Chondrocyte (in vitro differentiated cells): ENCODE data around the gene ALPI. TPM values are rescaled to one million over a fixed set of nuclear protein-coding genes. Genes with fewer than 3 reads are reported as not detected.

Experiments
- DNase-seq: peaks from one replicate; pipeline ENCODE4 v3.0.0; 2021; ENCODE audit warnings: mixed read lengths, low spot score
- H3K27ac Mint-ChIP-seq: one replicate; pipeline ENCODE4 v1.8.0; 2021; ENCODE audit warnings: mild to moderate bottlenecking, moderate library complexity, mixed read lengths; ENCODE audit not compliant: unreplicated experiment
- H3K27me3 Mint-ChIP-seq: 2 replicates; pipeline ENCODE4 v1.8.0; 2021; ENCODE audit warnings: low read depth, mixed read lengths
- H3K36me3 Mint-ChIP-seq: 2 replicates; pipeline ENCODE4 v1.8.0; 2021; ENCODE audit warnings: low read depth, mixed read lengths
- H3K4me1 Mint-ChIP-seq: 2 replicates; pipeline ENCODE4 v1.8.0; 2021; ENCODE audit warnings: low read depth, mild to moderate bottlenecking, mixed read lengths
- H3K4me3 Mint-ChIP-seq: one replicate; pipeline ENCODE4 v1.8.0; 2021; ENCODE audit warnings: mild to moderate bottlenecking, moderate library complexity, mixed read lengths; ENCODE audit not compliant: unreplicated experiment
- H3K9me3 Mint-ChIP-seq: 2 replicates; pipeline ENCODE4 v1.8.0; 2021; ENCODE audit warnings: low read depth, mixed read lengths
- total RNA-seq: library from RNA; stranded (reverse); gene quantifications from 3 replicates; pipeline ENCODE4 v1.2.1, GENCODE V29; 2021
- TF ChIP-seq, protein P1 (sequence below): fragments of 200-600 bp; sonication (generic); IDR thresholded peaks from 2 replicates; pipeline ENCODE4 v1.5.0; 2021; ENCODE audit warnings: antibody characterized with exemption, mild to moderate bottlenecking, moderate library complexity

The ALPI gene
- total RNA-seq, 1 donor from 2014 or later = not detected

DNA sequence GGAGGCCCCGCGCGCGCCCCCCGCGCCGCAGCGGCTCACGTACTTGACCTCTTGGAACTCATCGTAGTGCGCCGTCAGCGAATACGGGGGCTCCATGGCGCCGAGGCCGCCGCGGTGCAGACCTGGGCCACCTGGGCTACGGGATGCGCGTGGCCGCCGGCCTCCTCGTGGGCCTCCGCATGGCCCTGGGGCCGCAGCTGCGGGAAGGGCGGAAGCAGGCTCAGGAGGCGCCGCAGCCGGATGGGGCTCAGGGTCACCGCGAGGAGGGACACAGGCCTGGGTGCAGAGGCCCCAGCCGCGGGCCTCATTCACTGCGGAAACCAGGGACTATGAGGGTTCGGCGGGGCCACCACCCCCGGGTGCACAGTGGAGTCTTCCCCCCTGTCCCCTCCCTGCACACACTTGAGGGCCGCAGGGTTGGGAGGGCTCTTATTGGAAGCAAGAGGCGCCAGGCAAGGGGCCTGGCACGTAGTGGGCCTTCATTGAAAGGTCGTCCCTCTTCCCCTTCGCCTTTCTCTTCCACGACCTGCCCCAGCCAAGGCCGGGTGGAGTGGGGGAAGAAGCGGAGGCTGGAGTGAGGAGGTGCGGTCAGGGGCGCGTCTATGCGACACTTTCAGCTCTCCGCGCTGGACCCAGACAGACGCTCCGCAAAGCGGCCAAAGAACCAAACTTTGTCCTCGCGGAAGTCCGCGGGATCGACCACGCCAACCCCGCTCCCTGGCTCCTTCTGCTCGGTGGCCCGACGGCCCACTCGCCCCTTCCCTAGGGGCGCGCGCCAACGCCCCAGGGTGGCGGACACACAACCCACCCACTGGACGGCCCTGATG, 30.8 kb downstream of the ALPI start:
- H3K9me3 Mint-ChIP-seq = no peaks in the 10 kb centered on the region
- peak overlapping the region; percentile 44 for H3K4me3 Mint-ChIP-seq
- no peak overlapping the region for H3K27ac Mint-ChIP-seq
- TF ChIP-seq, protein P1, sequence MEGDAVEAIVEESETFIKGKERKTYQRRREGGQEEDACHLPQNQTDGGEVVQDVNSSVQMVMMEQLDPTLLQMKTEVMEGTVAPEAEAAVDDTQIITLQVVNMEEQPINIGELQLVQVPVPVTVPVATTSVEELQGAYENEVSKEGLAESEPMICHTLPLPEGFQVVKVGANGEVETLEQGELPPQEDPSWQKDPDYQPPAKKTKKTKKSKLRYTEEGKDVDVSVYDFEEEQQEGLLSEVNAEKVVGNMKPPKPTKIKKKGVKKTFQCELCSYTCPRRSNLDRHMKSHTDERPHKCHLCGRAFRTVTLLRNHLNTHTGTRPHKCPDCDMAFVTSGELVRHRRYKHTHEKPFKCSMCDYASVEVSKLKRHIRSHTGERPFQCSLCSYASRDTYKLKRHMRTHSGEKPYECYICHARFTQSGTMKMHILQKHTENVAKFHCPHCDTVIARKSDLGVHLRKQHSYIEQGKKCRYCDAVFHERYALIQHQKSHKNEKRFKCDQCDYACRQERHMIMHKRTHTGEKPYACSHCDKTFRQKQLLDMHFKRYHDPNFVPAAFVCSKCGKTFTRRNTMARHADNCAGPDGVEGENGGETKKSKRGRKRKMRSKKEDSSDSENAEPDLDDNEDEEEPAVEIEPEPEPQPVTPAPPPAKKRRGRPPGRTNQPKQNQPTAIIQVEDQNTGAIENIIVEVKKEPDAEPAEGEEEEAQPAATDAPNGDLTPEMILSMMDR = no peak
- H3K36me3 Mint-ChIP-seq = no peaks in the 10 kb centered on the region
- peaks cover 45% of the 10 kb centered on the region for H3K27me3 Mint-ChIP-seq
- DNase-seq = peak; percentile 78
- H3K4me1 Mint-ChIP-seq = peaks cover 7% of the 10 kb centered on the region

DNA sequence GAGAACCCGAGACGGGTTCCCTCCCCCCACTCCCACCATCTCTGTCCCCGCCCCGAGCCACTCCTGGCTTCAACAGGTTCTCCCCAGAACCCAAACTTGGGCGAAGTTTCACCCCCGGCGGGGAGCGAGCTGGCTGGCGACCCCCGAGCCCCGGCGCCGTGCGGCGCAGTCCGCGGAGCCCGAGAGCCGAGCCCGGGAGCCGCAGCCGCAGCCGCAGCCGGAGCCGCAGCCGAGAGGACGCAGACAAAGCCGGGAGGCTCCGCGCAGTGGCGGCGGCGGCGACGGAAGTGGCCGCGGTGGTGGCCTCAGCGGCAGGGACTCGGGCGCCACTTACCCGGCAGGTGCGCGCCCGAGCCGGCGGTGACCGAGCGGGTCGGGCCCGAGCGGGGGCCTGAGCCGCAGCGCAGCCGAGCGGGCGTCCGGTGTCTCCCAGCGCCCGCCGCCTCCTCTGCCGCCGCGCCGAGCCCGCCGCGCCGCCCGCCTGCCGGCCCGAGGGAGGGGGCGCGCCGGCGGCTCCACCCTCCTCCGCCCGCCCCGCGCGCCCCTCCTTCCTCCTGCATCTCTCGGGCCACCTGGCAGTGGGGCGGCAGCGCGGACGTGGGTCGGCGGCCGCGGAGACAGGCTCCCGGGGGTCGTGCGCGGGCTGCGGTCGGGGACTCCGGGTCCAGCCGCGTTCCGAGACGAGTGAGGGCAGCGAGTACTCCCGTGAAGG, 31.6 kb downstream of the ALPI start, which contains the start of gene ECEL1:
Gene ECEL1 (minus strand): TSS at position 450 of the 712 bp plus-strand sequence. CDS start 1,181 bp downstream, outside the sequence.
- peak within 1 kb of the TSS; percentile 44 for H3K4me3 Mint-ChIP-seq
- H3K27me3 Mint-ChIP-seq = peaks cover 40% of the 10 kb centered on the region
- H3K4me1 Mint-ChIP-seq = peaks cover 7% of the 10 kb centered on the region
- H3K36me3 Mint-ChIP-seq = no peaks in the 10 kb centered on the region
- no peak within 1 kb of the TSS for H3K27ac Mint-ChIP-seq
- no peaks in the 10 kb centered on the region for H3K9me3 Mint-ChIP-seq
- TF ChIP-seq, protein P1 = no peak
- DNase-seq = peak; percentile 83

DNA sequence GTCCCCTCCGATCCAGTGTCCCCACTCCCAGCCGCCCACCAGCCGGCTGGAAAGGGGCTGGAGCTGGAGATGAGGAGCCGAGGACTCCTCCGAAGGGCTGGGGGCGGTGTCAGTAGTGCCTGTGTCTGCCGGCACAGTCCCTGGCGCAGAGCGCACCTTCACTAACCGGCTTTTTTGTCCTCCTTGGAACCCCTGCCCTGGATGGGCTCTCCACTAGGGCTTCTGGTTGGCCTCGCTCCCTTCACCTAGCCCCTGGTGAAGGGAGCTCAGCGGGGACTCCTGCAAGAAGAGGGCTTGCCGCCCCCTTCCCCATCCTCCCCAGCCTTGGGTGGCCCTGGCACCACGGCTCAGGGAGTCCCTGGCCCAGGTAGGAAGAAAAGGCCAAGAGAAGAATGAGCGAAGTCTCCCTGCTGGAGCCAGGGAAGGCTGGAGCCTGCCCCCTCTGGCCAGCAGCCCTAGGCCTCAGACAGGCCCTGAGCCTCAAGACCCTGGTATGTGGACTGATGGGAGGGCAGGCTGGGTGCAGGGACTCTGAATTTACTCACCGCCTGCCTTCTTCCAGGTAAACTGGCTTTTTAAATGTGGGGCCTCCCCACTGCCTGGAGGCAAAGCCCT, 32.3 kb downstream of the ALPI start:
- Mint-ChIP-seq H3K27me3 (peaks cover 36% of the 10 kb centered on the region), H3K4me1 (peaks cover 7% of the 10 kb centered on the region), H3K36me3 (no peaks in the 10 kb centered on the region), H3K4me3 (peak overlapping the region; percentile 25), H3K9me3 (no peaks in the 10 kb centered on the region), H3K27ac (no peak overlapping the region)
- TF ChIP-seq, protein P1 = peak; percentile 11
- DNase-seq = peak; percentile 36

DNA sequence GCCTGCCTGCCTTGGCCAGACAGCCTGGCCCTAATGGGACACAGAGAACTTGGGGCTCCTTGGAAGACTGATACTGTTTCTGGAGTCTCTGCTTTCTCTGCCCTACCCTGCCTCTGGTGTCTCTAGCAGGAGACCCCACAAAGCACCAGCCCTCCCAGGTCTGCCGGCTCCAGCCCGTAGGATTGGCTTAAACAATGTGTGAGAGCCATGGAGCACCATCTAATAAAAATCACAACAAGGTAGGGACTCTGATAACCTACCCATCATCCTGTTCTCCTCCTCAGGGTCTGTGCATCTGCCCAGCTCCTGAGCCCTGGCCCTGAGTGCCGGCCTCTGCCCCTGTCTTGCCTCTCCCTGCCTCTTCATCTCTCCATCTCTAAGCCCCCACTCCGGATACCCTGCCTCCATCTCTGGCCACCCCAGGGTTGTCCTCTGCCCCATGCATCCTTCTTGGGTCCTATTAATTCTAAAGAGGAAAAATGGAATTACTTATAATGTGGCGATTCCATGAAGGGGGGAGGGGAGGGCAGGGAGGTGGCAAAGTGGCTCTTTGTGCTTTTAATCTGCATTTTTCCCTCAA, 32.9 kb downstream of the ALPI start:
- Mint-ChIP-seq H3K4me1 (peaks cover 7% of the 10 kb centered on the region), H3K27me3 (peaks cover 31% of the 10 kb centered on the region), H3K9me3 (no peaks in the 10 kb centered on the region), H3K4me3 (no peak overlapping the region), H3K27ac (no peak overlapping the region), H3K36me3 (no peaks in the 10 kb centered on the region)
- peak; percentile 44 for DNase-seq
- TF ChIP-seq, protein P1 = no peak
